HepG2 (cell line): ENCODE data around the gene APOC3. TPM values are rescaled to one million over a fixed set of nuclear protein-coding genes. Genes with fewer than 3 reads are reported as not detected.

ENCODE experiments used
- BRD4 ChIP-seq: sonication (generic); formaldehyde crosslinking; IDR thresholded peaks from 2 replicates; pipeline ENCODE4 v1.4.0; 2020; ENCODE audit warnings: missing genetic modification reagents
- CENPBD1 ChIP-seq: sonication (generic); formaldehyde crosslinking; IDR thresholded peaks from 2 replicates; pipeline ENCODE4 v1.8.0; 2022; ENCODE audit warnings: missing genetic modification reagents, low read depth, mild to moderate bottlenecking, borderline replicate concordance
- EP300 ChIP-seq, 3 experiments: sonication (generic) in 1 of 3; formaldehyde crosslinking in 1 of 3; IDR thresholded peaks; 2 replicates each; pipeline versions ENCODE4 v1.5.1 to v1.6.1; 2011 to 2020; ENCODE audit warnings: low read depth in 2 of 3, low read length in 2 of 3, borderline replicate concordance in 1 of 3, improper control_type of control experiment in 1 of 3, mild to moderate bottlenecking in 1 of 3, missing genetic modification reagents in 1 of 3, moderate library complexity in 1 of 3
- FOXO4 ChIP-seq: sonication (generic); formaldehyde crosslinking; conservative IDR thresholded peaks from 2 replicates; pipeline ENCODE4 v1.8.1; 2023; ENCODE audit warnings: missing genetic modification reagents
- HNF4G ChIP-seq, 2 experiments: sonication (generic) in 1 of 2; formaldehyde crosslinking in 1 of 2; IDR thresholded peaks; 2 replicates each; pipeline versions ENCODE4 v1.4.0 to v1.6.1; 2011 to 2020; ENCODE audit warnings: borderline replicate concordance in 2 of 2, low read depth in 2 of 2, mild to moderate bottlenecking in 2 of 2, low read length in 1 of 2, missing genetic modification reagents in 1 of 2, moderate library complexity in 1 of 2
- IKZF5 ChIP-seq: IDR thresholded peaks from 2 replicates; pipeline ENCODE4 v1.6.1; 2018; ENCODE audit warnings: missing genetic modification reagents, mild to moderate bottlenecking, missing compliant biosample characterization
- ISL2 ChIP-seq: sonication (generic); formaldehyde crosslinking; IDR thresholded peaks from 2 replicates; pipeline ENCODE4 v1.5.0; 2020; ENCODE audit warnings: missing genetic modification reagents
- KDM3A ChIP-seq: IDR thresholded peaks from 2 replicates; pipeline ENCODE4 v1.6.1; 2018; ENCODE audit warnings: low read depth, missing compliant biosample characterization
- MXD4 ChIP-seq: IDR thresholded peaks from 2 replicates; pipeline ENCODE4 v1.6.1; 2016; ENCODE audit warnings: mild to moderate bottlenecking, missing biosample characterization, missing genetic modification reagents
- RBAK ChIP-seq: sonication (generic); formaldehyde crosslinking; IDR thresholded peaks from 2 replicates; pipeline ENCODE4 v1.5.1; 2020; ENCODE audit warnings: mild to moderate bottlenecking, missing genetic modification reagents
- SRSF4 ChIP-seq: fragments of 200-400 bp; formaldehyde crosslinking; IDR thresholded peaks from one replicate; pipeline ENCODE4 v1.6.1; 2018; ENCODE audit warnings: mild to moderate bottlenecking, low read depth, low read length, moderate library complexity; ENCODE audit not compliant: poor library complexity, severe bottlenecking
- STAT6 ChIP-seq: sonication (generic); formaldehyde crosslinking; IDR thresholded peaks from 2 replicates; pipeline ENCODE4 v1.4.0; 2020; ENCODE audit warnings: missing genetic modification reagents, mild to moderate bottlenecking, borderline replicate concordance
- TCF12 ChIP-seq, 2 experiments: fragments of 450-650 bp in 1 of 2; sonication (generic) in 1 of 2; formaldehyde crosslinking in 1 of 2; IDR thresholded peaks; 2 replicates each; pipeline versions ENCODE4 v1.6.1 to v1.8.0; 2017 to 2022; ENCODE audit warnings: antibody characterized with exemption in 1 of 2, mild to moderate bottlenecking in 1 of 2, missing genetic modification reagents in 1 of 2, moderate library complexity in 1 of 2
- TOE1 ChIP-seq: sonication (generic); formaldehyde crosslinking; IDR thresholded peaks from 2 replicates; pipeline ENCODE4 v1.4.0; 2020; ENCODE audit warnings: mild to moderate bottlenecking, missing genetic modification reagents
- ZBTB20 ChIP-seq: sonication (generic); formaldehyde crosslinking; IDR thresholded peaks from 2 replicates; pipeline ENCODE4 v1.8.1; 2023; ENCODE audit warnings: missing genetic modification reagents, low read depth, mild to moderate bottlenecking, borderline replicate concordance
- ZNF24 ChIP-seq: fragments of 450-650 bp; IDR thresholded peaks from 2 replicates; pipeline ENCODE4 v1.6.1; 2017; ENCODE audit warnings: antibody characterized with exemption, mild to moderate bottlenecking
- ZNF704 ChIP-seq: sonication (generic); formaldehyde crosslinking; IDR thresholded peaks from 2 replicates; pipeline ENCODE4 v1.8.1; 2023; ENCODE audit warnings: mild to moderate bottlenecking, inconsistent platforms, moderate library complexity, missing genetic modification reagents, borderline replicate concordance
- ZNF792 ChIP-seq: IDR thresholded peaks from 2 replicates; pipeline ENCODE4 v1.6.1; 2016
- polyA plus RNA-seq, 8 experiments: library from polyadenylated mRNA; depleted of rRNA in 3 of 8; stranded (reverse) in 7 of 8; unstranded in 1 of 8; fragments of >200 nt; fragmentation: Illumina TruSeq in 4 of 8; extraction: Trizol in 4 of 8; gene quantifications; 2 replicates each; pipeline versions ENCODE4 v1.2.1 to v1.2.3, GENCODE V29; 2011 to 2016; ENCODE audit warnings: low read depth in 4 of 8, missing spikeins in 1 of 8, mixed read lengths in 1 of 8; ENCODE audit not compliant: insufficient read depth in 1 of 8
- total RNA-seq, 5 experiments: library from RNA; depleted of rRNA; stranded (reverse); fragments of >200 nt; fragmentation: Illumina TruSeq; extraction: Trizol; gene quantifications; 2 replicates each; pipeline ENCODE4 v1.2.3, GENCODE V29; 2016; ENCODE audit warnings: low read depth in 1 of 5

APOC3 gene
- total and polyA plus RNA-seq, 2 of the 13 experiments (the other 11 are each of a cell fraction or from before 2014, with no cell fraction given) = 314 to 687 TPM

- peak; percentile 75; the same call in 1 of the 2 replicates for TF ChIP-seq STAT6 (CRISPR knock-in tag)
- TF ChIP-seq EP300 (IDR thresholded peaks at IDR 0.05; ENCODE audit: low read depth in 2 of 2, low read length in 2 of 2) = peak; percentile 35 to 82; a peak in 3 of 4 replicates
- TF ChIP-seq EP300 (CRISPR knock-in tag; IDR thresholded peaks at IDR 0.05; ENCODE audit: borderline replicate concordance) = peak; percentile 71; the same call in 1 of the 2 replicates
- TF ChIP-seq TOE1 (CRISPR knock-in tag) = peak; percentile 84; the same call in 1 of the 2 replicates
- peak; percentile 91 for TF ChIP-seq HNF4G (IDR thresholded peaks at IDR 0.05; ENCODE audit: borderline replicate concordance, low read depth, low read length)
- TF ChIP-seq HNF4G (CRISPR knock-in tag; IDR thresholded peaks at IDR 0.05; ENCODE audit: borderline replicate concordance, low read depth) = peak; percentile 98
- peak; percentile 23; the same call in 1 of the 2 replicates for TF ChIP-seq KDM3A (CRISPR knock-in tag)
- peak; percentile 37; the same call in 1 of the 2 replicates for TF ChIP-seq RBAK (CRISPR knock-in tag)
- TF ChIP-seq FOXO4 (CRISPR knock-in tag) = no peak
- TF ChIP-seq SRSF4 = no peak
- TF ChIP-seq BRD4 = peak; percentile 64
- TF ChIP-seq IKZF5 = peak; percentile 95
- TF ChIP-seq TCF12 (IDR thresholded peaks at IDR 0.05) = no peak
- TF ChIP-seq TCF12 (CRISPR knock-in tag; IDR thresholded peaks at IDR 0.05) = peak; percentile 98
- TF ChIP-seq ZNF704 (CRISPR knock-in tag) = 0 out of 2 replicates have a peak, but pooled peaks have one; percentile 89
- TF ChIP-seq MXD4 (CRISPR knock-in tag) = 0 out of 2 replicates have a peak, but pooled peaks have one; percentile 49
- TF ChIP-seq CENPBD1 (CRISPR knock-in tag) = no peak
- TF ChIP-seq ZBTB20 (CRISPR knock-in tag) = peak; percentile 58; the same call in 1 of the 2 replicates
- TF ChIP-seq ZNF24 = 0 out of 2 replicates have a peak, but pooled peaks have one; percentile 32
- TF ChIP-seq ZNF792 (CRISPR knock-in tag) = peak; percentile 59; the same call in 1 of the 2 replicates
- peak; percentile 79; the same call in 1 of the 2 replicates for TF ChIP-seq ISL2 (CRISPR knock-in tag)
Observed at GRCh38 chr11:116826751-116827431, 2.8 kb upstream of the APOC3 start (continued).
